GM19099 (cell line): ENCODE measurements around the gene FLNA.

Experiments
- POLR2A ChIP-seq: IDR thresholded peaks from 3 replicates; pipeline ENCODE4 v1.6.1; 2011; ENCODE audit warnings: low read depth; ENCODE audit not compliant: insufficient read length; ENCODE audit errors: extremely low read depth

The FLNA gene

DNA sequence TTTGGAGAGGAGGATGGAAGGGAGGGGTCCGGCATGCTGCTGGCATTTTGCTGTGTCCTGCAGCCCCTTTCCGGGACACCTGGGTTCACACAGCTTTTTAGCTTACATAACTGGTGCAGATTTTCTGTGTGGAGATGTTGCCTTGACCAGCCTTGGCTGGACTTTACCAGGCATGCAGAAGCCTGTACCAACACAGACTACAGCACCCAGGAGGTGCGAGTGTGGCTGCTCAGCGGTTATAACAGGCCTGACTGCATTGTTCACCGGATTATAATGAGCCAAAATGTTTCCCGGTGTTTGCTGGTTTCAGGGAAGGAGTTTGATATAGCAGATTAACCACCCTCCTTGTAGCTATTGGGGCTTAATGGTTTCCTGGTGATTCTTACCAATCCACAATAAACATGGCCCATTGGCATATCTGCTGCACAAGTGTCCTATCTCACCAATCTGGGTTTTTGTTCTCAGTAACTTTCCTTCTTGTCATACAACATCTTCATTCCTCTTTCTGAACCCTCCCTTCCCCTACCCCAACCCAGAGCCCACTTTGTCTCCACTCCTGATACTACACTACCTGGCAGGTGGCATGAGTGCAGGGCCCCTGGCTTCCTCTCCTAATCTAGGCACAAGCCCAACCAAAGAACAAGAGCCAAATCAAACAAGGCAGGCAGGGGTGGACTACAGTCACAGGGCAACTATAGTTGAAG is 27.6 kb upstream of the FLNA start:
- TF ChIP-seq POLR2A = peak; percentile 32

DNA sequence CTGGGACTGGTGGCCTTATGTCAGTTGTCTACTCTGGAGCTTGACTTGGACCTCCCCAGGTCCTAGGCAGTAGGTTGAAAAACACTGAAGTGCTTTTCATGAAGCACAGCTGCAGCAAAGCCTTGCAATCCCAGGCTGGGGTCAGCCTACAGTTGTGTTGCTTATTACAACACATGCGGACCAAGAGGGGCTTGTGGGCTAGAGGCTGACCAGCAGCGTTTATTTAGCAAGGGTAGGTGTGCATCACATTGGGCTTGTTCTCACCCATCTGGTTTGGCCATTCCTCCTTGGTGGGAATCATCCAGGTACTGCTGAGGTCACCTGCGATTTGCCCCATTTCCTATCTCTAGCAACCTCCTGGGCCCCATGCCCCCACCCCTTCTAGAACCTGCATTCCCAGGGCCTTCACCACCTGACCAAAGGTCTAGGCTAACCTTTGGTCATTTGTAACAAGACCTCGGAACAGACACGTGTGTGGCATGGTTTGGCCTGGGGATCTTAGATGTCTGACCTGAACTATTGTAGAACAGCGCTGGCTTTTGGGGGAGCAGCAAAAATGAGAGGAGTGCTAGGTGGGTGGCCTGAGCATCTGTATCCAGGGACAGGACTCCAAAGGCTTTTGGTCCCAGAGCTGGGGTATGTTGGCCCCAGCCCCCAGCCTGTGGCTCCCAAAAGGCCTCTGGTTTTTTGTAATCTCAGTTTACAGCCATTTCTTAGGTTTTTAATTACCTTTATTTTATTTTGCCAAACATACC is 26.8 kb upstream of the FLNA start:
- TF ChIP-seq POLR2A = peak; percentile 47

DNA sequence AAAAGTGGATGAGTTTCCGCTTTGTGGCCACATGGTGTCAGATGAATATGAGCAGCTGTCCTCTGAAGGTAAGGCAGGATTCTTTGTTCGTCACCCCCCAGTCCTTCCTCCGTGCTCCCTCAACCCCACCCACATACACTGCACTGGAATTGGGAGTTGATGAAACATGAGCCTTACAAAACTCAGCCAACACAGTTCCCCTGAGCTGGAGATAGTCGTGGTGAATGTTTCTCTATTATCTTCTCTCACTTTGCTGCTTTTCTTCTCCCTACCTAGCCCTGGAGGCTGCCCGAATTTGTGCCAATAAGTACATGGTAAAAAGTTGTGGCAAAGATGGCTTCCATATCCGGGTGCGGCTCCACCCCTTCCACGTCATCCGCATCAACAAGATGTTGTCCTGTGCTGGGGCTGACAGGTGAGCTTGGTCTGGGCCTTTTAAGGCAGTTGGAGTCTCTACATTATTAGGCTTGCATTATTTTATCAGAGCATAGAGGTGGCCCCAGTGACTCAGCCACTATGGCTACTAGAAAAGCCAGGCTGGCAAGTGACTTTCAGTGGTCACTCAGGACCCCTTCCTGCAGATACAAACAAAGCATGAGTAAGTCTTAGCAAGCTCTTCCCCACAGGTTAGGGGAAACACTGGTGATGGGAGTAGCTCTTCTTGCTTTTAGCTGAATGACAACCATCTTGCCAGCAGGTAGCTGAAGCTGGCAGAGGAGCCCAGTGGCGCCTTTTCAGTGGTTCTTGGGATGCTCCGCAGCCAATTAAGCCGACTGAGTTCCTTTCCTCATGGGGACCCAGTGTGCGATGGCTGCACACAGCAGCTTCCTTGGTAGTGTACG is 25.3 kb upstream of the FLNA start:
- TF ChIP-seq POLR2A = no peak

DNA sequence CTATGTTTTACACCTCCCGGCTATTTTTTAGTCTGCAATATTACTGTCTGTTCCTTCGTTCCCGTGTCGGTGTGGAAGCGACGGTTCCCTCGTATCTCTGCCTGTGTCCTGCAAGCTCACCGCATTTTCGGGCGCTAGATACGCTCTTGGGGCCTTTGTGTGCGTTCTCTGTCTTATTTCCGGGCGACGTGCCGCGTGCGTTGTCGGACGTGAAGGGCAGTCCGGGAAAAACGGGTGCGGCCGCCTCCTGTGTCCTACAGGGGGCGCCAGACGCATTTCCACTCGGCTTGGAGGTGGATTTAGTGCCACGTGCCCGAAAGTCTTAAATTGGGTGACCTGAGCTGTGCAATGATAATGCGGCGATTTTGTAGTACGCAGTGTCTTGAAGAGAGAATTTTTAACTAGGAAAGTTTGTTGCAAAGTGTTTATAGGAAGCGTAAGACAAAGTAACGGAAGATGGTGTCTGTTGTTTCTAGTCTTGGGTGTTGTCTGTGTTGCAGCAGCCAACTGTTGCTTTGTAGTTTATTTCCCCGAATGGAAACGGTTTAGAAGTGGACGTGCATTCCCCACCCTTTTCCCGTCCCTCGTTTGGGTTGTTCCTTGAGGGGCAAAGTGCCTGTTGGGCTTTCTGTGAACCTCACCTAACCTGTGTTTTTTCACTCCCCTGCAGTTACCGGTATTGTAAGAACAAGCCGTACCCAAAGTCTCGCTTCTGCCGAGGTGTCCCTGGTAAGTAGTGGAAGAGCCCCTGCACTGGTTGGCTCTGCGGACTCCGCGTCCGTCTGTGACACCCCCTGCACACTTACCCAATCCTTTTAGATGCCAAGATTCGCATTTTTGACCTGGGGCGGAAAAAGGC is 24.5 kb upstream of the FLNA start:
- TF ChIP-seq POLR2A = no peak

DNA sequence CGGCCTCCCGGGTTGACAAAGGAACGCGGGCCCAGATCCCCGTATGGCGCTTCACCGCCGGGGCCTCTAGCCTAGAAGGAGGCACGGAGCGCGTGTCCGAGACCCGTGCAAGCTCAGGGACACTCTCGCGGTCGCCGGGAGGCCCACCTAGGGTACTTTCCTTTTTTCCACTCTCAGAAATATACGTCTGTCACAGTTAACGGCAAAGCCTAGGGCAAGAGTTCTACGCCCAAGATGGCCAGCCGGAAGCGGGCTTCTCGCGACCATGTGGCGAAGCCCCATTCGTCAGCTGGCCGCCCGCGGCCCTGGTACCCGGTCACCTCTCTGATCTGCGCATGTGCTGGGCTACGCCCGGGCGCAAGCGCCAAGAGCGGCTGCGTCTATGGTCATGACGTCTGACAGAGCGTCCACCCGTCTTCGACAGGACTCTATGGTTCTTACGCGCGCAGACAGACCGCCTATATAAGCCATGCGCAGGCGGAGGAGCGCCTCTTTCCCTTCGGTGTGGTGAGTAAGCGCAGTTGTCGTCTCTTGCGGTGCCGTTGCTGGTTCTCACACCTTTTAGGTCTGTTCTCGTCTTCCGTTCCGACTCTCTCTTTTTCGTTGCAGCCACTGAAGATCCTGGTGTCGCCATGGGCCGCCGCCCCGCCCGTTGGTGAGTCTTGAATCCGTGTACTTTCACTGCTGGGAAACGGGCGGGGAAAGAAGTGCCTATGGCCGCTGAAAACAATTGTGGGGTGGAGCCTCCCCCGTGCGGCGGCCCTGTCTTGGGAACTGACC is 23.6 kb upstream of the FLNA start, which contains the start of gene RPL10:
Gene RPL10 (plus strand): TSS at position 490 of the 780 bp plus-strand sequence. CDS start 143 bp downstream, at position 633.
- peak; percentile 99 for TF ChIP-seq POLR2A

DNA sequence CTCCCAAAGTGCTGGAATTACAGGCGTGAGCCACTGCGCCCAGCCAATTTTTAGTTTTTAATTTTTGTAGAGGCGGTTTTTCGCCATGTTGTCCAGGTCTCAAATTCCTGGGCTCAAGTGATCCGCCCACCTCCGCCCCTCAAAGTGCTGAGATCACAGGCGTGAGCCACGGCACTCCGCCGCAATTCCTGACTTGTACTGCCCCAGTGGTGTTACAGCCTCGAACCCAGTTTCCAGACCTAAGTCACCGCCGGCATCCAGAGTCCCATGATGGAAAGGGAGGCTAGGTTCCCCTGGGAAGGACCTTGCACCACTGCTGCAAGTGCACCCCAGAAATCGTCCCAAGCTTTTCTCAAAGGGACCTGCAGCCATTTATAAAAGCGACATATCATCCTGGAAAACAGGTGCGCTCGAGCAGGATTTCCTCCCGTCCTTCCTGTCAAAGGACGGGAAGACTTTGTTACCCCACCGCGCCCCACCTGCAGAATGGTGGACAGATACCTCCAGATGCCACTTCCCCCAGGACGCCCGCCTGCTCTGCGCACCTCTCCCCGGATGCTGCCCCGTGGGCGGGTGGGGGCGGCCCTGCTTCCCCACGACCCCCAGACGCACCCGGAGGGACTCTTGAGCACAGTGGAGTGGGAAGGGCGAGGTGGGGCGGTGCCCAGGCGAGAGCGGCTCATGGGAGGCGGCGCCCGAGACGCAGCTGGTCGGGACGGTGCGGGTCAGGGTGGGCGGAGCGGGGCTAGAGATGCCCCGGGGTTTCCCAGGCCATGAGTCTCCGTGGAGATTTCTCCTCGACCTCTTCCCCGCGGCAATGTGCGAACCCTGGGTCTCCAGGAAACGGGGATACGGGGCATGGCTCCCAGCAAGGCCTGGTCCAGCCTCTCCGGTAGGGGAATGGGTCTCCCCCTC is 22.8 kb upstream of the FLNA start:
- peak; percentile 50 for TF ChIP-seq POLR2A

DNA sequence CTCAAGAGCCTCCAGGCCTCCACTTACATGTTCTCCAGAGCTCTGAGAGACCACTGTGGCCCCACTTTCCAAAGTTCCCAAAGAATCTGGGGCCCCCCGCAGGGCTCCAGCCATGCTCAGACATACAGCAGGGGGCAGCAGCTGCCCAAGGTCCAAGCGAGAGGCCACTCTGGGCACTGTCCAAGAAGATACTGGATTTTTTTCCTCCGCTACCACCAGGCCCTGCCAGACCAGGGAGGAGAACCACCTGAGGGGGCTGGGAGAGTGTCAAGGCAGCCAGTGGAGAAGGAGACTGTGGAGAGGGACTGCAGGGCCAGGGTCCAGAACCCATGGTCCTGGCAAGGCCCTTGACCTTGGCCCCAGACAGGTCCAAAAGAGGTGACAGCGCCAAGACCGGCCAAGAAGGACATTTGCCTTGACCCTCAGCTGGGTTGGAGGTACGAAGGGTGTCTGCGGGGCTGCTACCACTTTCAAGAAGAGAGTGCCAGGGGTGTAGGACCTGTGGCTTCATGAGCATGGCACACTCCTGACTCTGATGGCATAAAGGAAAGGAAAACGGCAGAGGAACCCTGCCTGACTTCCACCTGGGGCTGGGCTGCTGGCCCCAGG is 10.0 kb upstream of the FLNA start:
- no peak for TF ChIP-seq POLR2A

DNA sequence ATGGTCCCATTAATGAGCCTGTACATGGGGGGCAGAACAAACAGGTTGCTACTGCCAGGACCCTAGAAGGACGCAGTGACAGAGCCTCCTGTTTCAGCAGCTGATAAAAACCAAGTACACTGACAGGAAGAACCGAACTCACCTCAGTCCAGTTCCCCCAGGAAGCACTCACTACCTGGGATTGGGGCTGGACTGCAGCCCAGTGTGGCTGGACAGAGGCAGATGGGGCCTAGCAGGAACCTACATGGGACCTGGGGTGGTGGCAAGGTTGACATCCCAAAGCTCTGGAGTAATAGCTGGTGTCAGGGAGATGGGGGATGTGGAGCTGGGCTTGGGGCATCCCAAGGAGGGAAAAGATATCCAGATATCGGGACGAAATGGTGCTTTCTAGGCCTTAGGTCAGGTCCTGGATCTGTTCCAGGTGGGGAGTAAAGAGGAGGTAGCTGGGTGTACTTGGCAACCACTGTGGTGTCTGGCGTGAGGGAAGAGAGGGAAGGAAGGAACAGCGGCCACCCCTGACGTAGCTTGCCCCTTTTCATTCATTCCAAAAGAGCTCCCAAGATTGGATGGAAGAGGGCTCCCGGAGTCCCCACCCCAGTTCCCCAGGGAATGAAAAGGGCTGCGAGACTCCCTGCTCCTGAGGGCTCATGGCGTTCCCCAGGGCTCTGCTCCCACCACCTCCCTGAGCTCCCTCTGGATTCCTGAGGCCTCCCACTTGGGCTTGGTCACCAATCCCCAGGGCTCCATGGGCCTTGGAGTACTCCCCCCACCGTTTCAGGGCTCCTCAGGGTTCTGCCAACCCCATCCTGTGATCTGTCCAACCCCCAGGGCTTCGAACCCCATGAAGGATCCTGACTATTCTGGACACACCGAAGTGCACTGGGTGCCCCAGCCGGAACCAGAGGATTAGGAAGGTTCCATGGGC is 9.2 kb upstream of the FLNA start:
- TF ChIP-seq POLR2A = no peak

DNA sequence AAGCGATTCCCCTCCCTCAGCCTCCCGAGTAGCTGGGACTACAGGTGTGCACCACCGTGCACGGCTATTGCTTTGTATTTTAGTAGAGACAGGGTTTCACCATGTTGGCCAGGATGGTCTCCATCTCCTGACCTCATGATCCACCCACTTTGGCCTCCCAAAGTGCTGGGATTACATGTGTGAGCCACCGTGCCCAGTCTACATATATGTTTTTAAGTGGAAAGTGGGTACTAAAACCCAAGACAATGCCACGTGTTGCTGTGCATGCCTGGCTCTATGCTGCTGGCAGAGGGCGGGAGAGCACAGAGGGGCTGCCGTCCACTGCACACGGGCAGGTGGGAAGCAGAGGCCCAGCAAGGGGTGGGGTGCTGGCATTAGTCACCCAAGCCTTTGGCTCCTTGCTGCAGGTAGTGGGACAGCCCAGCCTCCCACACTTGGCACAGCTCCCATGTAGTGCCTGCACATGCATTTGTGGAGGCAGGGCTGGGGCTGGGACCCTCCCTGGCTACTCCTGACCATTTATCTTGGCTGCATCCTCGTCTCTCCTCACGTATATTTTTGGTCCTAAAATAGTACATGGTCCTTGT is 8.1 kb upstream of the FLNA start:
- peak; percentile 19 for TF ChIP-seq POLR2A

DNA sequence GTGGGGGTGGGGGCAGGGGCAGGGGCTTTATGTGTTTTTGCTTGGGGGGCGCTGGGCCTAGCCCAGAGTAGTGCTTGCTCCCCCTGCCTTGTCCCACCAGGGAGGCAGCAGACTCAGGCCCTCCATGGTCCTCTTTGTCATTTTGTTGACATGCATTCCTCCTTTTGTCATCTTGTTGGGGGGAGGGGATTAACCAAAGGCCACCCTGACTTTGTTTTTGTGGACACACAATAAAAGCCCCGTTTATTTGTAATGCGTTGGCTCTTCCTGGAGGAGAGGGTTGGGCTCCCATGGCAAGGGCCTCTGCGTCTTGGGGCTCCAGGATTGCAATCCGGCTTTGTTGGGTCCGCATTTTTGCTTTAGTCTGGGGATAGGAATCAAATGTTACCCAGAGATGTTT is 6.8 kb upstream of the FLNA start:
- no peak for TF ChIP-seq POLR2A

DNA sequence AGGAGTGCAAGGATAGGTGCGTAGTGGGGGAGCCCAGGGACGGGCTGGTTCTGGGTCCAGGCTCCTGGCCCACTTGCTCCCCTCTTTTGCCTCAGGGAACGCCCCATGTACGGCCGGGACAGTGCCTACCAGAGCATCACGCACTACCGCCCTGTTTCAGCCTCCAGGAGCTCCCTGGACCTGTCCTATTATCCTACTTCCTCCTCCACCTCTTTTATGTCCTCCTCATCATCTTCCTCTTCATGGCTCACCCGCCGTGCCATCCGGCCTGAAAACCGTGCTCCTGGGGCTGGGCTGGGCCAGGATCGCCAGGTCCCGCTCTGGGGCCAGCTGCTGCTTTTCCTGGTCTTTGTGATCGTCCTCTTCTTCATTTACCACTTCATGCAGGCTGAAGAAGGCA is 6.4 kb upstream of the FLNA start:
- no peak for TF ChIP-seq POLR2A
